CD14-positive monocyte (primary cell): ENCODE results near the gene DLX6. TPM values are rescaled to one million over a fixed set of nuclear protein-coding genes. Genes with fewer than 3 reads are reported as not detected.

Source experiments
- DNase-seq, 3 donors: peaks; one replicate each; pipeline ENCODE4 v3.0.0-alpha.2; 2011 to 2022
- H2AFZ ChIP-seq: 2 replicates; pipeline ENCODE4 v1.6.0; 2012; ENCODE audit warnings: mild to moderate bottlenecking, low read depth, low read length, inconsistent platforms; ENCODE audit not compliant: insufficient read depth, poor library complexity, severe bottlenecking
- H3K27ac ChIP-seq, 2 donors: 1 replicate in 1 of 2; 2 replicates in 1 of 2; pipeline ENCODE4 v1.5.1; 2012 to 2013; ENCODE audit warnings: low read length in 2 of 2, control low read depth in 1 of 2, inconsistent platforms in 1 of 2, low read depth in 1 of 2, mild to moderate bottlenecking in 1 of 2
- H3K27me3 ChIP-seq, 2 donors: one replicate each; pipeline versions ENCODE4 v1.6.0 to v1.6.1; 2011 to 2013; ENCODE audit warnings: low read length in 2 of 2; ENCODE audit not compliant: control insufficient read depth in 2 of 2, insufficient read depth in 2 of 2
- H3K36me3 ChIP-seq, 2 donors: replicated peaks in 1 of 2; 1 replicate in 1 of 2; 2 replicates in 1 of 2; pipeline versions ENCODE4 v1.5.1 to v1.6.1; 2012 to 2013; ENCODE audit warnings: low read length in 2 of 2, control low read depth in 1 of 2, inconsistent platforms in 1 of 2, mild to moderate bottlenecking in 1 of 2; ENCODE audit not compliant: insufficient read depth in 2 of 2, control insufficient read depth in 1 of 2
- H3K4me1 ChIP-seq, 2 donors: 1 replicate in 1 of 2; 2 replicates in 1 of 2; pipeline versions ENCODE4 v1.5.1 to v1.6.1; 2012 to 2013; ENCODE audit warnings: low read length in 2 of 2, control low read depth in 1 of 2, inconsistent platforms in 1 of 2, mild to moderate bottlenecking in 1 of 2, moderate library complexity in 1 of 2; ENCODE audit not compliant: insufficient read depth in 2 of 2, control insufficient read depth in 1 of 2
- H3K4me2 ChIP-seq: replicated peaks from 2 replicates; pipeline ENCODE3; 2012; ENCODE audit warnings: low read length, moderate library complexity, mild to moderate bottlenecking; ENCODE audit not compliant: poor library complexity, severe bottlenecking; ENCODE audit errors: extremely low read depth
- H3K4me3 ChIP-seq, 3 experiments: fragments of 200-600 bp in 1 of 3; sonication (generic) in 1 of 3; replicated peaks in 1 of 3; 1 replicate in 2 of 3; 2 replicates in 1 of 3; pipeline ENCODE4 v1.5.1; 2011 to 2013; ENCODE audit warnings: low read length in 3 of 3, mild to moderate bottlenecking in 3 of 3, control low read depth in 2 of 3, low read depth in 2 of 3, inconsistent platforms in 1 of 3, moderate library complexity in 1 of 3
- H3K79me2 ChIP-seq: 2 replicates; pipeline ENCODE4 v1.6.0; 2012; ENCODE audit warnings: mild to moderate bottlenecking, control low read depth, inconsistent platforms, low read length, moderate library complexity; ENCODE audit not compliant: insufficient read depth
- H3K9ac ChIP-seq: 2 replicates; pipeline ENCODE4 v1.6.0; 2017; ENCODE audit warnings: low read length, mild to moderate bottlenecking; ENCODE audit not compliant: insufficient read depth, poor library complexity, severe bottlenecking
- H3K9me3 ChIP-seq, 2 donors: replicated peaks in 1 of 2; 1 replicate in 1 of 2; 2 replicates in 1 of 2; pipeline versions ENCODE4 v1.5.1 to v1.6.1; 2012 to 2013; ENCODE audit warnings: low read length in 2 of 2, control low read depth in 1 of 2; ENCODE audit not compliant: control insufficient read depth in 1 of 2, insufficient read depth in 1 of 2
- H4K20me1 ChIP-seq: 2 replicates; pipeline ENCODE4 v1.6.0; 2012; ENCODE audit warnings: mild to moderate bottlenecking, low read length, control low read depth, moderate library complexity; ENCODE audit not compliant: insufficient read depth
- H3K27ac Mint-ChIP-seq, 7 donors: one replicate each; pipeline ENCODE4 v1.8.0; 2020; ENCODE audit warnings: mild to moderate bottlenecking in 7 of 7, mixed read lengths in 7 of 7, moderate library complexity in 6 of 7, inconsistent platforms in 2 of 7
- H3K27me3 Mint-ChIP-seq, 3 donors: one replicate each; pipeline ENCODE4 v1.8.0; 2021 to 2022; ENCODE audit warnings: low read depth in 3 of 3, mild to moderate bottlenecking in 3 of 3, mixed read lengths in 3 of 3, moderate library complexity in 3 of 3, inconsistent platforms in 1 of 3
- H3K36me3 Mint-ChIP-seq, 2 donors: one replicate each; pipeline ENCODE4 v1.8.0; 2020; ENCODE audit warnings: mixed read lengths in 2 of 2, inconsistent platforms in 1 of 2, mild to moderate bottlenecking in 1 of 2
- H3K4me1 Mint-ChIP-seq: one replicate; pipeline ENCODE4 v1.8.0; 2020; ENCODE audit warnings: mild to moderate bottlenecking, mixed read lengths
- H3K4me3 Mint-ChIP-seq, 2 donors: one replicate each; pipeline ENCODE4 v1.8.0; 2020; ENCODE audit warnings: mild to moderate bottlenecking in 2 of 2, mixed read lengths in 2 of 2, moderate library complexity in 1 of 2
- H3K9me3 Mint-ChIP-seq, 7 donors: one replicate each; pipeline ENCODE4 v1.8.0; 2020 to 2022; ENCODE audit warnings: mixed read lengths in 7 of 7, mild to moderate bottlenecking in 6 of 7, moderate library complexity in 6 of 7, inconsistent platforms in 2 of 7
- WGBS: methylation state at CpG from one replicate; pipeline ENCODE4 v1.1.5; 2013; ENCODE audit warnings: missing lambda C conversion rate; ENCODE audit not compliant: insufficient coverage; 5-methylcytosine and 5-hydroxymethylcytosine counted together
- intact Hi-C, 2 donors: fragments of 100-400 bp; cut with micrococcal nuclease; formaldehyde crosslinking; loops; one replicate each; pipeline versions ENCODE4 v1.15.0 to v1.15.1; 2023
- polyA plus RNA-seq, 3 donors: library from polyadenylated mRNA; depleted of rRNA in 1 of 3; unstranded in 2 of 3; stranded (reverse) in 1 of 3; fragments of 300-500 nt in 2 of 3; fragments of >200 nt in 1 of 3; fragmentation: Illumina TruSeq in 2 of 3; gene quantifications; 1 replicate in 2 of 3; 2 replicates in 1 of 3; pipeline ENCODE4 v1.2.3, GENCODE V29; 2012 to 2021
- TF ChIP-seq, protein P1 (sequence below): fragments of 200-600 bp; IDR thresholded peaks from one replicate; pipeline ENCODE4 v1.8.0; 2022; ENCODE audit warnings: antibody characterized with exemption, mild to moderate bottlenecking

Gene DLX6
- polyA plus RNA-seq, 3 donors, result not detected

DNA sequence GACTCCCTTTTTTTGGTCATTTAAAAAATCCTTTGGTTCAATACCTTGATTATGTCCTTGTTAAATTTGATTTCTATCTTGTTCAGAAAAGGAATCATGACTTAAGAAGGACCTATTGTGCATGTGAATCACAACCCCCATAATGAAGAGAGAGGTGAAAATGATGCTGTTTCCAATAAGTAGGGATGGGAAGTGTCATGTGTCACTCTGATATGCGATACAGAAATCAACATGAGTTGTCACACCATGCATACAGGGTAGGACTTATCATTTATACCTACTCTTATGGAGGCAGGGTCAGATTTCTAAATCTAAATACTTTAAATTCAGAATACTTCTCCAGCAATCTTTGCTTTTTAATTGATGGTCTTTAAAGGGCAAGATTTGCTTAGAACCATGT is 19.4 kb upstream of the DLX6 start:
- intact Hi-C loops, result no loop called here
- Mint-ChIP-seq H3K27me3 (peaks cover 43 to 53% (median 50%) of the 10 kb centered on the region in 3 donors), H3K36me3 (no peaks in the 10 kb centered on the region), H3K4me1 (no peaks in the 10 kb centered on the region), H3K4me3 (no peak overlapping the region), H3K9me3 (peaks cover 0 to 14% (median 7%) of the 10 kb centered on the region in 7 donors), H3K27ac (no peak overlapping the region)
- Histone ChIP-seq H3K36me3 (no peaks in the 10 kb centered on the region), H3K4me2 (no peak overlapping the region), H3K4me3 (no peak overlapping the region), H3K9ac (no peak overlapping the region), H4K20me1 (no peaks in the 10 kb centered on the region), H3K9me3 (peaks cover 0 to 14% of the 10 kb centered on the region in 2 donors), H3K27me3 (peaks cover 53 to 55% of the 10 kb centered on the region in 2 donors), H3K79me2 (no peaks in the 10 kb centered on the region), H3K4me1 (no peaks in the 10 kb centered on the region), H2AFZ (no peak overlapping the region), H3K27ac (no peak overlapping the region)
- DNase-seq, result no peak
- WGBS, result no CpG with 5 or more reads among the region's 1 CpG
- TF ChIP-seq, protein P1, sequence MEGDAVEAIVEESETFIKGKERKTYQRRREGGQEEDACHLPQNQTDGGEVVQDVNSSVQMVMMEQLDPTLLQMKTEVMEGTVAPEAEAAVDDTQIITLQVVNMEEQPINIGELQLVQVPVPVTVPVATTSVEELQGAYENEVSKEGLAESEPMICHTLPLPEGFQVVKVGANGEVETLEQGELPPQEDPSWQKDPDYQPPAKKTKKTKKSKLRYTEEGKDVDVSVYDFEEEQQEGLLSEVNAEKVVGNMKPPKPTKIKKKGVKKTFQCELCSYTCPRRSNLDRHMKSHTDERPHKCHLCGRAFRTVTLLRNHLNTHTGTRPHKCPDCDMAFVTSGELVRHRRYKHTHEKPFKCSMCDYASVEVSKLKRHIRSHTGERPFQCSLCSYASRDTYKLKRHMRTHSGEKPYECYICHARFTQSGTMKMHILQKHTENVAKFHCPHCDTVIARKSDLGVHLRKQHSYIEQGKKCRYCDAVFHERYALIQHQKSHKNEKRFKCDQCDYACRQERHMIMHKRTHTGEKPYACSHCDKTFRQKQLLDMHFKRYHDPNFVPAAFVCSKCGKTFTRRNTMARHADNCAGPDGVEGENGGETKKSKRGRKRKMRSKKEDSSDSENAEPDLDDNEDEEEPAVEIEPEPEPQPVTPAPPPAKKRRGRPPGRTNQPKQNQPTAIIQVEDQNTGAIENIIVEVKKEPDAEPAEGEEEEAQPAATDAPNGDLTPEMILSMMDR, result no peak

DNA sequence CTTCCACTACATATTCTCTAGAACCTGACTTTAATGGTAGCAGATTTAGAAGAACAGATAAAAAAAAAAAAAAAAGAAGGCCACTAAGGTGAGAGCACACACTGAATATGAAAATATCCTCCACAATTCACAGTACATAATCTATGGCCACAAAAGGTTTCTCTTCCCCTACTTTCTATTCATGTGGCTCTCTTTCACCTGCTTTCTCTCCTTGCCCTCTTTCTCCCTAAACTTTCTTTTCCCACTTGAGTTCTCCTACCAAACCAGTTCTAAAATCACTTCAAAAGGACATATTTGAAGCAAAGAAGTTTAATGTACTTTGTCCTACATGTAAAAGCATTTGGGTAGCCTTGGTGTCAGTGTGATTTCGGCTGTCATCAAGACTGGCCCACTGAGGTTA is 18.5 kb upstream of the DLX6 start:
- Histone ChIP-seq H3K4me2 (no peak overlapping the region), H4K20me1 (no peaks in the 10 kb centered on the region), H3K9me3 (peaks cover 0 to 18% of the 10 kb centered on the region in 2 donors), H2AFZ (no peak overlapping the region), H3K79me2 (no peaks in the 10 kb centered on the region), H3K27ac (no peak overlapping the region), H3K36me3 (no peaks in the 10 kb centered on the region), H3K4me3 (no peak overlapping the region), H3K9ac (no peak overlapping the region), H3K4me1 (no peaks in the 10 kb centered on the region), H3K27me3 (peaks cover 62 to 64% of the 10 kb centered on the region in 2 donors)
- DNase-seq, result no peak
- Mint-ChIP-seq H3K4me1 (no peaks in the 10 kb centered on the region), H3K9me3 (peaks cover 0 to 16% (median 9%) of the 10 kb centered on the region in 7 donors), H3K27me3 (peaks cover 46 to 58% (median 55%) of the 10 kb centered on the region in 3 donors), H3K27ac (no peak overlapping the region), H3K4me3 (peak overlapping the region in 1 of 2 donors; percentile 30), H3K36me3 (no peaks in the 10 kb centered on the region)
- TF ChIP-seq, protein P1, result no peak
- no CpG with 5 or more reads among the region's 1 CpG for WGBS
- intact Hi-C loops, result no loop called here
